Progenitor cell of endocrine pancreas (in vitro differentiated cells): ENCODE data around the gene IFITM5. TPM values are rescaled to one million over a fixed set of nuclear protein-coding genes. Genes with fewer than 3 reads are reported as not detected.
"Not testable (repeated sequence)": the region's sequence is repeated elsewhere in the genome, so short reads cannot be mapped to it uniquely, and the experiment has no call there.

Experiments
- DNase-seq: peaks from one replicate; pipeline ENCODE4 v3.0.0; 2021; ENCODE audit warnings: low spot score; ENCODE audit not compliant: unreplicated experiment
- H3K27ac Mint-ChIP-seq: 2 replicates; pipeline ENCODE4 v1.8.0; 2021; ENCODE audit warnings: mild to moderate bottlenecking, moderate library complexity, mixed read lengths
- H3K27me3 Mint-ChIP-seq: 2 replicates; pipeline ENCODE4 v1.8.0; 2021; ENCODE audit warnings: mixed read lengths
- H3K36me3 Mint-ChIP-seq: 2 replicates; pipeline ENCODE4 v1.8.0; 2022; ENCODE audit warnings: mixed read lengths; ENCODE audit not compliant: insufficient read depth
- H3K4me1 Mint-ChIP-seq: 2 replicates; pipeline ENCODE4 v1.8.0; 2021; ENCODE audit warnings: low read depth, mixed read lengths
- H3K4me3 Mint-ChIP-seq: 2 replicates; pipeline ENCODE4 v1.8.0; 2021; ENCODE audit warnings: low read depth, mild to moderate bottlenecking, moderate library complexity, mixed read lengths
- H3K9me3 Mint-ChIP-seq: 2 replicates; pipeline ENCODE4 v1.8.0; 2021; ENCODE audit warnings: low read depth, mixed read lengths
- CTCF ChIP-seq: fragments of 200-600 bp; sonication (generic); IDR thresholded peaks from one replicate; pipeline ENCODE4 v1.5.0; 2021; ENCODE audit warnings: antibody characterized with exemption, mild to moderate bottlenecking; ENCODE audit not compliant: unreplicated experiment
- total RNA-seq: library from RNA; stranded (reverse); gene quantifications from 2 replicates; pipeline ENCODE4 v1.2.1, GENCODE V29; 2021

The IFITM5 gene
- total RNA-seq, 1 donor from 2014 or later, result not detected

DNA sequence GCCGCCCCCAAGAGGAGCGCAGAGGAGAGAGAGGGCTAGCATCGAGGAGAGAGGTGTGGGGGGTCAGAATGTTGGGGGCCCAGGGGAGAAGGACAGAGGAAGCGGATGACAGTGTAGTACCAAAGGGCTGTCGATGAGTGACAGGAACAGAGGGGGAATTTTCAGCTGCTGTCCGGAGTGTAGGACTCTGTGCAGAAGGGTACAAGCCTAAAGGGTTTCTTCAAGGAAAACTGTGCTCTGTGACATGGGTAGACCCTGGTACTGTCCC, 26.5 kb downstream of the IFITM5 start:
- Mint-ChIP-seq H3K9me3 (peaks cover 8% of the 10 kb centered on the region), H3K4me1 (peaks cover 7% of the 10 kb centered on the region), H3K36me3 (no peaks in the 10 kb centered on the region), H3K27ac (peak overlapping the region; percentile 88), H3K27me3 (peaks cover 25% of the 10 kb centered on the region), H3K4me3 (no peak overlapping the region)
- DNase-seq, result no peak
- no peak for TF ChIP-seq CTCF

GRCh38 chr11:272195-272930, 27.0 kb downstream of the IFITM5 start:
- Mint-ChIP-seq H3K36me3 (no peaks in the 10 kb centered on the region), H3K27ac (peak overlapping the region; percentile 88), H3K27me3 (peaks cover 20% of the 10 kb centered on the region), H3K9me3 (peaks cover 8% of the 10 kb centered on the region), H3K4me1 (peaks cover 7% of the 10 kb centered on the region), H3K4me3 (no peak overlapping the region)
- no peak for TF ChIP-seq CTCF
- no peak for DNase-seq

GRCh38 chr11:271319-271715, 28.0 kb downstream of the IFITM5 start:
- no peak for TF ChIP-seq CTCF
- H3K4me1 Mint-ChIP-seq, result peaks cover 7% of the 10 kb centered on the region
- peaks cover 4% of the 10 kb centered on the region for H3K9me3 Mint-ChIP-seq
- H3K27ac Mint-ChIP-seq, result no peak overlapping the region
- no peak overlapping the region for H3K4me3 Mint-ChIP-seq
- no peak for DNase-seq
- H3K36me3 Mint-ChIP-seq, result no peaks in the 10 kb centered on the region
- H3K27me3 Mint-ChIP-seq, result peaks cover 14% of the 10 kb centered on the region

GRCh38 chr11:270451-271318, 28.6 kb downstream of the IFITM5 start:
- peaks cover 7% of the 10 kb centered on the region for H3K4me1 Mint-ChIP-seq
- DNase-seq, result no peak
- H3K36me3 Mint-ChIP-seq, result no peaks in the 10 kb centered on the region
- peaks cover 14% of the 10 kb centered on the region for H3K27me3 Mint-ChIP-seq
- no peak overlapping the region for H3K27ac Mint-ChIP-seq
- no peak for TF ChIP-seq CTCF
- H3K9me3 Mint-ChIP-seq, result no peaks in the 10 kb centered on the region
- H3K4me3 Mint-ChIP-seq, result no peak overlapping the region

DNA sequence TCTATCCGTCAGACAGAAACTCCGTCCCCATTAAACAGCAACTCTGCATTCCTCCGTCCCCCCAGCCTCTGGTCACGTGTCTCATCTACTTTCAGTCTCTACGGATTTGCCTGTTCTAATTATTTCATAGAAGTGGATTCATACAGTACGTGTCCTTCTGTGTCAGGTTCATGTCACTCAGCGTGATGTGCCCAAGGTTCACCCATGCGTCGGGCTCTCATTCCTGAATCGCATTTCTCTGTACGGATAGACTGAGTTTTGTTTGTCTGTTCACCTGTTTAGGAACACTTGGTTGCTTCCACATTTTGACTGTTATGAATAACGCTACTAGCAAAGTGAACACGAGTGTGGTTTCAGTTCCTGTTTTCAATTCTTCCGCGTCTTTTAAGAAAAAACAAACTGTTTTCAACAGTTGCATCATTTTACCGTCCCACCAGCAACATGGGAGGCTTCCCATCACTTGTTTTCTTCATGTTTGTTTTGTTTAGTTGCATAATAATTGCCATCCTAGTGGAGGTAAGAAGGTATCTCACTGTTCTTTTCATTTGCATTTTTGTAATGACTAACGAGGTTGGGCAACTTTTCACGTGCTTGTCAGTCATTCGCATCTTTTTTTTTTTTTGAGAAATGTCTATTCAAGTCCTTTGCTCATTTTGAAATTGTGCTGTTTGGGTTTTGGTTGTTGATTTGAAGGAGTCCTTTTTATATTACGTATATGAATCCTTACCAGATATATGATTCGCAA, 30.0 kb downstream of the IFITM5 start:
- H3K4me3 Mint-ChIP-seq, result no peak overlapping the region
- peaks cover 14% of the 10 kb centered on the region for H3K27me3 Mint-ChIP-seq
- H3K4me1 Mint-ChIP-seq, result peaks cover 7% of the 10 kb centered on the region
- H3K27ac Mint-ChIP-seq, result no peak overlapping the region
- no peaks in the 10 kb centered on the region for H3K9me3 Mint-ChIP-seq
- no peak for TF ChIP-seq CTCF
- DNase-seq, result no peak
- no peaks in the 10 kb centered on the region for H3K36me3 Mint-ChIP-seq

GRCh38 chr11:268716-269145, 30.6 kb downstream of the IFITM5 start:
- peaks cover 14% of the 10 kb centered on the region for H3K27me3 Mint-ChIP-seq
- not testable (repeated sequence) for H3K27ac Mint-ChIP-seq

More at GRCh38 chr11:268716-269145, 30.6 kb downstream of the IFITM5 start:
- DNase-seq, H3K4me3 Mint-ChIP-seq, H3K4me1 Mint-ChIP-seq, H3K9me3 Mint-ChIP-seq, H3K36me3 Mint-ChIP-seq: not testable (repeated sequence)
